Cardiac muscle cell (in vitro differentiated cells and primary cell): ENCODE data around the gene DLGAP4. TPM values are rescaled to one million over a fixed set of nuclear protein-coding genes. Genes with fewer than 3 reads are reported as not detected.

ENCODE experiments used
- DNase-seq, 2 donors: peaks; one replicate each; pipeline versions ENCODE4 v3.0.0 to v3.0.0-alpha.2; 2010 to 2017; ENCODE audit warnings: low read depth in 1 of 2, low spot score in 1 of 2
- H3K27ac ChIP-seq: fragments of 200-600 bp; sonication (generic); 2 replicates; pipeline ENCODE4 v1.5.1; 2016
- H3K27me3 ChIP-seq: fragments of 200-600 bp; sonication (generic); 2 replicates; pipeline ENCODE4 v1.6.0; 2016; ENCODE audit warnings: control low read depth
- H3K36me3 ChIP-seq: fragments of 200-600 bp; sonication (generic); 2 replicates; pipeline ENCODE4 v1.5.1; 2016; ENCODE audit warnings: control low read depth
- H3K4me1 ChIP-seq: fragments of 200-600 bp; sonication (generic); 2 replicates; pipeline ENCODE4 v1.8.1; 2017; ENCODE audit warnings: low read depth, mild to moderate bottlenecking, mixed run types
- H3K4me3 ChIP-seq: fragments of 200-600 bp; sonication (generic); 2 replicates; pipeline ENCODE4 v1.5.1; 2016; ENCODE audit warnings: mild to moderate bottlenecking
- H3K9me3 ChIP-seq: fragments of 200-600 bp; sonication (generic); 2 replicates; pipeline ENCODE4 v1.5.1; 2017; ENCODE audit warnings: low read depth, mild to moderate bottlenecking, control low read depth
- CTCF ChIP-seq: IDR thresholded peaks from 2 replicates; pipeline ENCODE4 v1.5.1; 2012; ENCODE audit warnings: low read depth, mild to moderate bottlenecking, low read length
- polyA plus RNA-seq: library from polyadenylated mRNA; unstranded; fragments of >200 nt; fragmentation: Nextera tagmentation; extraction: Ambion mirVana; gene quantifications from 2 replicates; pipeline ENCODE4 v1.2.1, GENCODE V29; 2016
- total RNA-seq: library from RNA; depleted of rRNA; stranded (reverse); fragments of >200 nt; gene quantifications from 2 replicates; pipeline ENCODE4 v1.2.3, GENCODE V29; 2016

Gene DLGAP4
- total and polyA plus RNA-seq, 2 experiments from 2014 or later = 45.7 to 51.6 TPM

DNA sequence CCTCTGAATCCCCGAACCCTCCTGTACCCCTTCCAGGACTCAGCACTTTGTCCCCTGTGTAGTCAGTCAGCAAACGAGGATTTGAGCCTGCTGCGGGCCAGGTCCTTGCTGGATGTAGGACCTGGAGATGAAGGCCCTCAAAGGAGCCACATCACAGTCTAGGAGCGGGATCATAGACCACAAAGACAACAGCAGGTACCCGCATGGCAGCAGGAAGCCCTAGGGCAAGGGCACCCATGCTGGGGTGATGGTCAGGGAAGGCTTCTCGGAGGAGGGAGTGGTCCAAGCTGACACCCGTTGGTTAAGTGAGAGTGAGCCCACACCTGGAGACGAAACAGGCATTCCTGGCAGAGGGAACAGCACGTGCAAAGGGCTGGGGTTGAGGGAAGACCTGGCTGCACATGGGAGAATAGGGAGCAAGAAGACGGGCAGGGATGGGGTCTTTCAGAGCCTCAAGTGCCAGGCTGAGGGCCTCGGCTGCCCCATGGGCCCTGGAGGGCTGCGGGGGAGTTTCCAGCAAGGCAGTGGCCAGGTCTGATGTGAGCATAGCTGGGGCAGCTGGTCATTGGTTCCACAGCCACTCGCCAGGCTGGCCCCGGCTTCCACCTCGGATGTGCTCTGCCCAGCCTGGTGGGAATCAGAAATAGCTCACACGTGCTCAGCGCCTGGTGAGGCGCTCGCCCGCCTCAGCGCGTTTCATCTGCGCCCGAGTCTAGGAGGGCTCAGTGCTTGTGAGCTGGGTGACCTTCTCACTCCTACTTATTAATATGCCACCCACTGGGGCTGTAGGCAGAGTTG, 15.0 kb downstream of the DLGAP4 start:
- TF ChIP-seq CTCF = no peak
- DNase-seq = no peak
- H3K4me3 ChIP-seq = no peak overlapping the region
- H3K36me3 ChIP-seq = no peaks in the 10 kb centered on the region
- H3K27me3 ChIP-seq = no peaks in the 10 kb centered on the region
- no peaks in the 10 kb centered on the region for H3K9me3 ChIP-seq
- no peaks in the 10 kb centered on the region for H3K4me1 ChIP-seq
- H3K27ac ChIP-seq = no peak overlapping the region

DNA sequence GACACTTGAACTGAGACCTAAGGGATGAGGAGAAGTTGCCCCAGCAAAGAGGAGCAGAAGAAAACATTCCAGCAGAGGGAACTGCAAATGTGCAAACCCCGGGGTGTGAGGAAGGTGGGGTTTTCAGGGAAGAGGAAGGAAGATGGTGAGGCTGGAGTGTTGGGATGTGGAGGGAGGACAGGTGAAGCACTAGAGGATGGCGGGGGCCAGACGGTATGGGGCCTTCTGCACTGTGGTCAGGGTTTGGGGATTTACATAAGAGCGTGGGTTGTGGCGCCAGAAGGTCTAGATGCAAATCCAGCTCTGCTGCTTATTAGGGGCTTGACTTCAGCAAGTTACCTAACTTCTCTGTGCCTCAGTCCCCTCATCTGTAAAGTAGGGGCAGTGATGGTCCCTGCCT, 16.0 kb downstream of the DLGAP4 start:
- Histone ChIP-seq H3K27ac (no peak overlapping the region), H3K9me3 (no peaks in the 10 kb centered on the region), H3K4me1 (no peaks in the 10 kb centered on the region), H3K27me3 (no peaks in the 10 kb centered on the region), H3K4me3 (no peak overlapping the region), H3K36me3 (no peaks in the 10 kb centered on the region)
- DNase-seq = no peak
- no peak for TF ChIP-seq CTCF

DNA sequence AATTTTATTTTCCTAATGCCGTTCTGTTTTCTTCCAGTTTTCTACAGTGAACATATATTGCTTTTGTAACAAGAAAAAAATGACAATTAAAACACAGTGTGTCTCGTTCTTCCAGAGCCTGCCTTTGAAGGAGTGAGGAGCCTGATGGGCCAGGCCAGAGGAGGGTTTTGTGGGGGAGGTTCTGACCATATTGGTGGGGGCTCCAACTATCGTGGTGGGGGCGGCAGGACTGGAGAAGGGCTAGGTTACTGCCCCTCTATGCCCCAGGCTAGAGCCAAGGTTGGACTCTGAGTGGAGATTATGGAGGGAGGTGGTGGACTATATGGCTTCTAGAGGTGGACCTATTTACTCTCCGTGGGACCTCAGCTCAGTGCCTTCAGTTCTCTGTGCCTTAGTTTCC, 24.0 kb downstream of the DLGAP4 start:
- H3K9me3 ChIP-seq = no peaks in the 10 kb centered on the region
- TF ChIP-seq CTCF = no peak
- H3K27ac ChIP-seq = no peak overlapping the region
- no peaks in the 10 kb centered on the region for H3K4me1 ChIP-seq
- no peak overlapping the region for H3K4me3 ChIP-seq
- DNase-seq = no peak
- H3K27me3 ChIP-seq = no peaks in the 10 kb centered on the region
- H3K36me3 ChIP-seq = no peaks in the 10 kb centered on the region

GRCh38 chr20:36331209-36331608, 25.1 kb downstream of the DLGAP4 start:
- H3K4me3 ChIP-seq = no peak overlapping the region
- no peak for DNase-seq
- no peaks in the 10 kb centered on the region for H3K36me3 ChIP-seq
- H3K4me1 ChIP-seq = no peaks in the 10 kb centered on the region
- no peaks in the 10 kb centered on the region for H3K9me3 ChIP-seq
- TF ChIP-seq CTCF = no peak
- H3K27me3 ChIP-seq = no peaks in the 10 kb centered on the region
- H3K27ac ChIP-seq = no peak overlapping the region

GRCh38 chr20:36333841-36334240, 27.7 kb downstream of the DLGAP4 start:
- Histone ChIP-seq H3K27me3 (no peaks in the 10 kb centered on the region), H3K9me3 (no peaks in the 10 kb centered on the region), H3K27ac (no peak overlapping the region), H3K4me1 (no peaks in the 10 kb centered on the region), H3K4me3 (no peak overlapping the region), H3K36me3 (no peaks in the 10 kb centered on the region)
- DNase-seq = no peak
- no peak for TF ChIP-seq CTCF
